Measurements from ENCODE around the gene MEG3.

MEG3 gene

GRCh38 chr14:100884456-100884855, 58.5 kb downstream of the MEG3 start:
- no peak for DNase-seq

GRCh38 chr14:100885196-100885595, 59.3 kb downstream of the MEG3 start:
- DNase-seq, result no peak

DNA sequence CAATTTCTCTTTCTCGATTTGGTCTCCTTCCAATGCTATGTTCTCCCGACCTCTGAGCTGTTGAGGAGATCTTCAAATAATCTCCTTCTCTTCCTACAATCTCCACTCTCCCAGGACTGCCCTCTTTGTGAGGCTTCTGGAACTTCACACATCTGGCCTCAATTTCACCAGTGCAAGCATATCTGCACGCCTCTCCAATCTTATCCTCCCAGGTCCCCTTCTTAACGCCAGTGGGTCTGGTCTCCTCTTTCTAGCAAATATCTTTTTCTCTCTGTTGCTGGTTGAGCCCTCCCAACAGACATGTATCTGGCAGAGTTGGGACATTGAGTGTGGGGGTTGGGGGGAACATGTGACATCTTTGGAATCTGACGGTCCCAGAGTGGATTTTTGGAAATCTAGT, 59.7 kb downstream of the MEG3 start:
- no peak for DNase-seq

DNA sequence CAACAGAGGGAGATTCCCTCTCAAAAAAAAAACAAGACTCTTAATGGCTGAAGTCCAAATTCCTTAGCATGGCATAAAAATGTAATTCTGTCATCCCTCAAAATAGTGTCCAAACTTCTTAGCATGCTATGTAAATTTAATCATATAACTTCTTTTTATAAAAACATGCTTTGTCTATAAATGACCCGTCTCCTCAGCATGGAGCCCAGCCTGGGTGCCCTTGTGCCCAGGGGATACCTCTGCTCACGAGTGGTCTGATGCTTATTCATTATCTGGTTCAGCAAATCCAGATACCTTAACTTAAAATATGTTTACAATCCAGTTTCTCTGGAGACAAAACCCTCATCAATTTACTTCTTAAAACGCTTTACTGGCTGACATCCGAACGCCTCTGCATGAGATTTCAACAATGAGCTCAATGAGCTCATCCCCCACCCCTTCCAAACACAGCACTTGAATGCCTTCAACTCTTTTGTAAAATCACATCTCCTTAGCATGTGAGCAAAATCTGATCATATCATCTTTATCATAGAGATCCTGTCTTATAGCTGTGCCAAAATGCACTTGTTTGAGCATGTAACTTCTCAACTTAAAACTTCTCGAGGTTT, 61.9 kb downstream of the MEG3 start:
- DNase-seq, result no peak

GRCh38 chr14:100888789-100889315, 62.9 kb downstream of the MEG3 start:
- DNase-seq, result no peak

- DNase-seq, result no peak
Measured at GRCh38 chr14:100889641-100890040, 63.7 kb downstream of the MEG3 start.

- no peak for DNase-seq
Measured at GRCh38 chr14:100890061-100890850, 64.3 kb downstream of the MEG3 start.

- DNase-seq, result no peak
Measured at GRCh38 chr14:100891051-100891450, 65.1 kb downstream of the MEG3 start.

DNA sequence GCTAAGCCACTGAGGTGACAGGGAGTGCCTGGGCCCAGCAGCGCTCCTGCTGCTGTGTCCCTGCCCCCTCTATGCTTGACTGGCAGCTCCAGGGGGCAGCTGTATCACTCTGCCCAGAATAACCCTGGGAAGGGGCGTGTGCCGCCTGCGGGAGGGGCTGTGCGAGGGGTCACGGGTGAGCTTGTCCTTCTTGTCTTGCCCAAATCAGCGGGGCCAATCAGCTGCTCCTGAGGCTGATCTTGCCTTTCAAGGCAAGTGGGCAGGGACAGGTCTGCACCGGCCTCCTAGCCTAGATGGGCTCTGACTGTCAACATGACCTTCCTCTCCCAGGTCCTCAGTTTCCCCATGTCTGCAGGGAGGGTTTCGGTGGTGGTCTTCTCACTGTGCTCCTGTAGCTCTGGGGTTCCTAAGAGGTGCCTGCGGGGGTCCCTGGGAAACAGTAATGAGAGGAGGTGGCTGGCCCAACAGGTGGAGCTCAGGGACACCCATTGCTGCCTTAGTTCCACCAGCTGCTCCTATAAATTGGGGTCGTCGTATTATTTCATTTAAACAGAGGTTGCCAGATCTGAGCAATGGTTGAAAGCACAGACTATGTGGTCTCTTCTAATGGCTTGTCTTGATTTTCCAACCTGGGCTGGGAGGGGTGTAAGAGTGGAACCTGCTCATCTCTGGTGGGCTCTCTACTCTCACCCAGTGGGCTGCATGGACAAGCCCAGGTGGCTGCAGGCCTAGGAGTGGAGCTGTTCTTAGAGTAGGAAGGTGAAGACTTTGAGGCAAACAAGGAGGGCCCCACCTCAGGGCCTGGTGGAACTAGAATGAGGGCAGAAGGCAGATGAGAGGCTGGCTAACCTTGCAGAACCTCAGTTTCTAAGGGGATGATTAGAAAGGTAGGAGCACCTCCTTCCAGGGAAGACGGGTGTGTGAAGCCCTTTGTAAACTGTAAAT, 65.9 kb downstream of the MEG3 start:
- DNase-seq, result no peak

- DNase-seq, result no peak
Measured at GRCh38 chr14:100892496-100893227, 66.7 kb downstream of the MEG3 start.

DNA sequence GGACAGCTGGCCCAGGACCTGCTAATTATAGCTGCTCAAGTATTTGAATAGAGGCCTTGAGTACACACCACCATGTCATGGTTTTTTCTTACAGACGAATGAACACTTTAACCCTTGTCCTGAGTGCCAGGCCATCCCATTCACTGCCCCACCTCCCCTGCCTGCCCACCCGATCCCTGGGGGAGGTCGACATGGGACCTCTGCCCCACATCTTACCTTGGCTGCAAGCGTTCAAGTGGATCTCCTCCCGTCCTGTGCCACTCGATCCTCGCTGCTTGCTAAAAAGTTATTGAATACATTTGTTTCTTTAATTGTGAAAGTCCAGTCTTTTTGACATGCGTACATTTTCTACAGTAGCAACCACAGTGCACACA, 67.3 kb downstream of the MEG3 start:
- no peak for DNase-seq

- DNase-seq, result no peak
Measured at GRCh38 chr14:100893760-100894159, 67.8 kb downstream of the MEG3 start.

DNA sequence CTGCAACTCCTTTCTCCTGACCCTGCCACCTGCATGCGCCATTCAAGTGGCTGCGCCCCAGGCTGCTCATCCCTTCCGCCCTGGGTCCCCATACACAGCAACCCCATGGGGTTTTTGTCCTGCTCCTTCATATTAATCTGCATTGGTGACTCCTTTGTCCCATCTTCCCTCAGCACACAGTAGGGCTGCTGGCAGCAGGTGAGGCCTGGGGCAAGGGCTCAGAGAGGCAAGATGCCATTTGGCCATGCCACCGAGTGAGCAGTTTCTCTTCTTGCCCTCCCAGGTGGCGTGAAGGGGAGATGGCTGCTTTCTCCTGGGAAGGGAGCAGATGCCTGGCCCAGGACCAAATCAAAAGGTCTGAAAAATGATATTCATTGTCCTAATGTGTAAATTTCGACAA, 68.5 kb downstream of the MEG3 start:
- DNase-seq, result no peak

GRCh38 chr14:100895411-100895810, 69.5 kb downstream of the MEG3 start:
- no peak for DNase-seq

DNA sequence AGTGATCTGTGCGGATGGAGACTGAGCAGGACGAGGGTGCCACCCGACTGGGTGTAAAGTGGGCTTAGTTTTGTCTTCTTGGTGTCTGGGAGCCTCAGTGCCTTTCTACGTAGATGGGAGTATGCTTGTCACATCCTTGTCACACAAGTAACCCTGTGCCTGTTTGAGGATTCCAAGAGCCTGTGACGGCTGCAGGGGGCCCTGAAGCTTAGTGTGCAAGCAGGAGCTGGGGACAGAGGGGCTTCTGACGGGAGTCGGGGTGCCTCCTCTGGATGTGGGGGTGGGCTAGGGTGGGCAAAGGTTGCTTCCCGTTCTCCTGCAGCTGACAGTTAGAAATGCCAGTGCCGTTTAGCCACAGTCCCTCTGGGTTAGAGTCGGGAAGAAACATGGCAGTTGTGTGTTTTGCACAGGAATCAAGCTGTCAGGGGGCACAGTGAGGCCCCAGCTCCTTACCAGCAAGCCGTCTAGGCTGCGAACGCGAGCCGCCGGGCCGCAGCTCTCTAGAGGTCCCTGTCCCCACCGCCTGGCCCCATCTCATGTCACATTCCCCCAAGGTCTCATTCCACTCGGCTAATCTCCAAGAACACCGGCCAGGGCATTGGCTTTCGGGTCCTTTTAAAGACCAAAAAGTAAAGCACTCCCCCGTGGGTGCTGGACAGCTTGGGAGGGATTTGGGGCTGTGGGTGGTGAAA, 70.6 kb downstream of the MEG3 start:
- DNase-seq, result no peak

DNA sequence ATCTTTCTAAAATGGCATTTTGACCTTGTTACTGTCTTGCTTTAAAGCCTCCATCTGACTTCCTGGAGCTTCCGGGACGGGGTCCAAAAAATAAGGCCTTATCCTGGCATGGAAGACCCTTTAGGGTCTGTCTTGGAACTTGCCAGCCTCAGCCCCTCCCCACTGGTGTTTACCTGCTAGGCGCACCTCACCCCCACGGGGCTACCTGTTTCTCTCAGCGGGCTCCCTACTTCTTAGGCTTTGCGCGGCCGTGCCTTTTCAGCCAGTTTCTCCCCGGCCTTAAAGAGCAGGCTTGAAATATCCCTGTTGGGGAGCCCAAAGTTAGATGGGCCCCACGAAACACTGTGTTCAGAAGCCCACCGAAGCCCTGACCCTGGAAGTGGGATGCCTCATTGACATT, 72.5 kb downstream of the MEG3 start:
- DNase-seq, result no peak

DNA sequence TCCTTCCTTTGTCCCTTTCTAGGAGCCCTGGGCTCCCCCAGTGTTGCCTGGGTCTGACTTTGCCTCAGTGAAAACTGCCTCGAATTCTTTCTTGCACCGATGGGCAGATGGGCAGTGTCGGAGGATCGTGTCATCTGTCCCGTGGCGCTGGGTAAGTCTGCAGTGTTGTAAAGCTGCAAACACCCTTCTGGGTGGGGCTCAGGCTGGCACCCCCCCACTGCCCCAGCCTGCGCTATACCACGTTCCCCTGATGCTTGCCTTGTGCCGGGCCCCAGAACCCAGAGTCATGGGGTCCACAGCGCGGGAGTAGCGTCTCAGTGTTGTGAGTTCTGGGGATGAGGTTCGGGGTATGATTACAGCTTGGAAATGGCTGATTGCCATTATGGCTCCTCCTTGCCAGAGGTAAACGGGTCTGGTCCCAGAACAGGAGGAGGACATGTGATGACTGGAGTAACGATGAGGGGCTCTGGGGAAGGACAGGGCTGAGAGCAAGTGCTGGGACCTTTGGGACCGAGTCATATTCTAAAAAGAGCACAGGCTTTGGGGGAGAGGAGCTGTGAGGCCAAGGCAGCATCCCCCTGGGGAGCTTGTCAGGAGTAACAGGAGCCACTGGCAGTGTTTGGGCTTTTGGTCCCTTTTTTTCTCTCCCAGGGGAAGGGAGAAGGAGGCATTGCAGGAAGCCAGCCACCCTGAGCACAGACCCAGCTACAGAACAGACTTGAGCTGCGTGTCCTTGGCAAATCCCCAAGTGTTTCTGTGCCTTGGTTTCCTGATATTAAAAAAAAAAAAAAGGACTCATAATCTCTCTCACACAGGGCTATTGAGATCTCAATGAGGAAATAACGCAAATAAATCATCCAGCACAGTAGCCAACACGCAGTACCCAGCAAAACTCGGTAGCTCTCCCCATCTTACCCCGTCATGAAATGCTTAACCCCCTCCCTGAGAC, 73.3 kb downstream of the MEG3 start:
- DNase-seq, result no peak

GRCh38 chr14:100899884-100900771, 74.2 kb downstream of the MEG3 start:
- DNase-seq, result no peak

GRCh38 chr14:100900837-100901390, 75.0 kb downstream of the MEG3 start:
- peak; percentile 8 for DNase-seq

All from kidney glomerular epithelial cell (primary cell).